Measurements from ENCODE around the gene KCNJ6. TPM values are rescaled to one million over a fixed set of nuclear protein-coding genes. Genes with fewer than 3 reads are reported as not detected.
"Not testable (repeated sequence)": the region's sequence is repeated elsewhere in the genome, so short reads cannot be mapped to it uniquely, and the experiment has no call there.

KCNJ6 gene
- total and polyA plus RNA-seq, 10 of the 15 experiments (the other 5 are each of a cell fraction or from before 2014, with no cell fraction given): 0.03 to 0.07 (median 0.04) TPM; not detected in 7

- BruUV-seq (replicated peaks): no TSS peak
- Histone ChIP-seq H3K27ac (ENCODE audit: control insufficient read depth, insufficient read depth) (no peak overlapping the region), H3K9me3 (replicated peaks; ENCODE audit: control insufficient read depth, insufficient read depth, low read length) (no peaks in the 10 kb centered on the region; the same call in 2 of the 3 replicates), H3K4me3 (no peak overlapping the region), H3K9ac (ENCODE audit: control insufficient read depth, insufficient read depth, low read length) (no peak overlapping the region), H3K36me3 (ENCODE audit: control insufficient read depth in 2 of 2, insufficient read depth in 2 of 2, low read length in 1 of 2) (no peaks in the 10 kb centered on the region), H4K20me1 (ENCODE audit: control insufficient read depth, insufficient read depth) (no peaks in the 10 kb centered on the region), H2AFZ (ENCODE audit: control insufficient read depth, low read depth, low read length) (no peak overlapping the region), H3K4me2 (ENCODE audit: control insufficient read depth, insufficient read depth) (no peak overlapping the region), H3K79me2 (ENCODE audit: control insufficient read depth, insufficient read depth, low read length) (no peaks in the 10 kb centered on the region), H3K4me1 (ENCODE audit: control insufficient read depth, insufficient read depth, low read length) (no peaks in the 10 kb centered on the region), H3K27me3 (replicated peaks in 1 of 2; ENCODE audit: control insufficient read depth in 2 of 2, insufficient read depth in 2 of 2, low read length in 1 of 2) (peaks cover 0 to 2% of the 10 kb centered on the region in 2 experiments; a peak in 1 of 4 replicates)
- in situ Hi-C loops (cut with MboI) (no loop called here), intact Hi-C loops (cut with micrococcal nuclease; ENCODE audit: unreplicated experiment) (loop anchor here (5.0 kb wide), 1 partner anchor 272 kb away; no protein-coding TSS in a partner anchor)
- CTCF ChIA-PET: interaction anchor here (0.6 to 3.2 kb wide), 7 partner anchors 14 to 480 kb away, joined by 3 to 12 read pairs (median 3); no protein-coding TSS in a partner anchor
- 12% methylated on average over 8 of the region's 8 CpGs for WGBS (ENCODE audit: insufficient coverage, insufficient replicate concordance, low lambda C conversion rate, missing lambda C conversion rate)
- FAIRE-seq (no peak), DNase-seq (ENCODE audit: low read depth, low spot score) (no peak), ATAC-seq (no peak)
- TF ChIP-seq, protein P1, sequence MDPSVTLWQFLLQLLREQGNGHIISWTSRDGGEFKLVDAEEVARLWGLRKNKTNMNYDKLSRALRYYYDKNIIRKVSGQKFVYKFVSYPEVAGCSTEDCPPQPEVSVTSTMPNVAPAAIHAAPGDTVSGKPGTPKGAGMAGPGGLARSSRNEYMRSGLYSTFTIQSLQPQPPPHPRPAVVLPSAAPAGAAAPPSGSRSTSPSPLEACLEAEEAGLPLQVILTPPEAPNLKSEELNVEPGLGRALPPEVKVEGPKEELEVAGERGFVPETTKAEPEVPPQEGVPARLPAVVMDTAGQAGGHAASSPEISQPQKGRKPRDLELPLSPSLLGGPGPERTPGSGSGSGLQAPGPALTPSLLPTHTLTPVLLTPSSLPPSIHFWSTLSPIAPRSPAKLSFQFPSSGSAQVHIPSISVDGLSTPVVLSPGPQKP (IDR thresholded peaks at IDR 0.05; ENCODE audit: low read depth, low read length): no peak
- TF ChIP-seq IRF3 (IDR thresholded peaks at IDR 0.05) (no peak), NR2F1 (conservative IDR thresholded peaks at IDR 0.05) (no peak), BRCA1 (IDR thresholded peaks at IDR 0.05; ENCODE audit: low read depth, low read length) (no peak)
- POLR2A ChIA-PET: interaction anchor here (1.6 kb wide), 1 partner anchor 10 kb away, joined by 3 read pairs; no protein-coding TSS in a partner anchor
- RAD21 ChIA-PET (ENCODE audit: unreplicated experiment): interaction anchor here (0.7 to 2.4 kb wide), 3 partner anchors 25 to 814 kb away, joined by 3 to 9 read pairs (median 4); no protein-coding TSS in a partner anchor
- SMC1A ChIA-PET (ENCODE audit: uncharacterized antibody, unreplicated experiment): interaction anchor here (1.3 kb wide), 1 partner anchor 23 kb away, joined by 3 read pairs; no protein-coding TSS in a partner anchor
Measured at GRCh38 chr21:37644636-37645035, 271.6 kb downstream of the KCNJ6 start.

- H3K9me3 ChIP-seq (replicated peaks; ENCODE audit: control insufficient read depth, insufficient read depth, low read length); H2AFZ ChIP-seq (ENCODE audit: control insufficient read depth, low read depth, low read length); H3K27ac ChIP-seq (ENCODE audit: control insufficient read depth, insufficient read depth); H3K79me2 ChIP-seq (ENCODE audit: control insufficient read depth, insufficient read depth, low read length); ATAC-seq; H3K9ac ChIP-seq (ENCODE audit: control insufficient read depth, insufficient read depth, low read length); H3K27me3 ChIP-seq (replicated peaks in 1 of 2; ENCODE audit: control insufficient read depth in 2 of 2, insufficient read depth in 2 of 2, low read length in 1 of 2); H3K36me3 ChIP-seq (ENCODE audit: control insufficient read depth in 2 of 2, insufficient read depth in 2 of 2, low read length in 1 of 2); DNase-seq (ENCODE audit: low read depth, low spot score); BruUV-seq (replicated peaks); H3K4me2 ChIP-seq (ENCODE audit: control insufficient read depth, insufficient read depth); H3K4me3 ChIP-seq; H3K4me1 ChIP-seq (ENCODE audit: control insufficient read depth, insufficient read depth, low read length); H4K20me1 ChIP-seq (ENCODE audit: control insufficient read depth, insufficient read depth); in situ Hi-C loops (cut with MboI); FAIRE-seq: not testable (repeated sequence)
- ChIA-PET CTCF (interaction anchor here (0.6 to 3.5 kb wide), 13 partner anchors 15 to 479 kb away, joined by 3 to 46 read pairs (median 3); no protein-coding TSS in a partner anchor), SMC1A (ENCODE audit: uncharacterized antibody, unreplicated experiment) (interaction anchor here (1.1 to 3.2 kb wide), 7 partner anchors 13 to 477 kb away, joined by 3 to 20 read pairs (median 5); no protein-coding TSS in a partner anchor), POLR2A (interaction anchor here (0.8 to 1.6 kb wide), 3 partner anchors 9 to 87 kb away, joined by 3 to 6 read pairs (median 3); no protein-coding TSS in a partner anchor), RAD21 (ENCODE audit: unreplicated experiment) (interaction anchor here (1.5 to 2.8 kb wide), 3 partner anchors 13 to 80 kb away, joined by 5 to 16 read pairs (median 9); no protein-coding TSS in a partner anchor)
- intact Hi-C loops (cut with micrococcal nuclease; ENCODE audit: unreplicated experiment): loop anchor here (5.0 kb wide), 1 partner anchor 272 kb away; no protein-coding TSS in a partner anchor
Measured at GRCh38 chr21:37643862-37644261, 272.4 kb downstream of the KCNJ6 start.

Measured in GM12878 (cell line).